CD4-positive, alpha-beta T cell treated with Interleukin-21 for 1 hour (primary cell): Measurements from ENCODE around the gene BARHL1.

Experiments used
- DNase-seq: peaks from one replicate; pipeline ENCODE4 v3.0.0-alpha.2; 2020

The BARHL1 gene

DNA sequence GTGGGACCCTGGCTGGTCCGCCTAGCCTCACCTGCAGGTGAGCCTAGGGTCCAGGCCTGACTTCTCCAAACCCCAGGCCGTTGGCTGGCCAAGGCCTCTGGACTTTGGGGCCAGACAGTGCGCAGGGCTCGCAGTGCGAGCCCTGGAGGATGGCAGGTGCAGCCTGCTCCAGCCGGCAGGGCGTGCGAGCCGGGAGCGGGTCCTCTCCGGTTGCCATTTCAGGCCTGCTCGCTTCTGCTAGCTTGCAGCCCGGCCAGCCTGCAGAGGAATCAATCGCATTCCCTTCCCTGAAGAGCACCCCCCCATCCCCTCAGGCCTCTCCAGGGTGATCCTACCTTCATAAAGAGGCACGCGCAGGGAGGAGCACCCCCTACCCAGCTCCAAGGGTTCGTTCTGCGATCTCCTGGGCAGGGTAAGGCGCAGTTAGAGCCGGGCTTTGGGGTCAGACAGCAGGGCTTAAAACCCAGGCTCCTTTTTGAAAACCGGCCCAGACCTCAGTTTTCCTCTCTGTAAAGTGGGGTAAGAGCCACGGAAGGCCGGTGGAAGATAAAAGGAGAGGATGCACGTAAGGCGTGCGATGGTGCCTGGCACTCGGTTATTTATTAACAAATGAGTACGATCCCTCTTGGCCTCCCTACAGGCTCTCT lies 6.2 kb downstream of the BARHL1 start:
- DNase-seq: no peak

DNA sequence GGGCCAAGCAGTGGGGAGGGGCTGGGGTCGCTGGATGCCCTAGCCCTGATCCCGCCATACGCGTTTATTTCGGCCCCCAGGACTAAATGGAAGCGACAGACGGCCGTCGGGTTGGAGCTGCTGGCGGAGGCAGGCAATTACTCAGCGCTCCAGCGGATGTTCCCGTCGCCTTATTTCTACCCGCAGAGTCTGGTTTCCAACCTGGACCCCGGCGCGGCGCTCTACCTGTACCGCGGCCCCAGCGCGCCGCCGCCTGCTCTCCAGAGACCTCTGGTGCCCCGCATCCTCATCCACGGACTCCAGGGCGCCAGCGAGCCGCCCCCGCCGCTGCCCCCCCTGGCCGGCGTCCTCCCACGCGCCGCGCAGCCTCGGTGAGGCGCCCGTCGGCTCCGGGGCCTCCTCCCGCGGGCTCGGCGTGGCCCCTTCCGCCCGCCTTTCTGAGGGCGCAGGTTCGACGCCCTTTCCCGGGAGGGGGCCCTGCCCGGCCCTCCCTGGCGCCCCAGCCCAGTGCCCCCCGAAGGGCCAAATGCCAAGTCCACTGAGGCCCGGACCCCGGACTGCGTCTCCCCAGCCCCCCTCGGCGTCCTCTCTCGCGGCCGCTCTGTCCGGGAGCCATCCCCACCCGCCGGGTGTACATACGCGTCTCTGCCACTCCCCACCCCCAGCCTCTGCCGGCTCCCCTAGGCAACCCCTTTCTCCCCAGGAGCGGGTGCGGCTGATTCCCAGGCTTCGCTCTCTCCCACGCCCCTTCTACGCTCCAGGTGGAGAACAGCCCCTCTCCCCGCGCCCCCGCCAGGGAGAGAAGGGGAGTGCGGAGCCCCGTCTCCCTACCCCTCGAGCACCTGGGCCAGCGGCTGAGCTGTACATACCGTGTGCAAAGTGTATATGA lies 7.0 kb downstream of the BARHL1 start:
- DNase-seq: no peak

DNA sequence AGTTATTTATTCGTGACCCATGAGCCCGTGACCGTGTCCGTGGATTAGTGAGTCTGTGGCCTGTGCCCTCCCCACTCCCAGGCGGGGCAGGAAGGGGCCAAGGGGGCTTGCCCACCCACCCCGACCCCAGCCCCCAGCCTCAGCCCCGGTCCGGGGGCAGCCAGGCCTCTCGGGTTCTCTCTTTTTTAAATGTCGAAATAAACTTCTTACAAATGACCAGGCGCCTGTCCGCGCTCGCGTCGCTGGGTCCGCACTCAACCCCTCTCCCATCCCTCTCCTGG lies 7.6 kb downstream of the BARHL1 start:
- no peak for DNase-seq

DNA sequence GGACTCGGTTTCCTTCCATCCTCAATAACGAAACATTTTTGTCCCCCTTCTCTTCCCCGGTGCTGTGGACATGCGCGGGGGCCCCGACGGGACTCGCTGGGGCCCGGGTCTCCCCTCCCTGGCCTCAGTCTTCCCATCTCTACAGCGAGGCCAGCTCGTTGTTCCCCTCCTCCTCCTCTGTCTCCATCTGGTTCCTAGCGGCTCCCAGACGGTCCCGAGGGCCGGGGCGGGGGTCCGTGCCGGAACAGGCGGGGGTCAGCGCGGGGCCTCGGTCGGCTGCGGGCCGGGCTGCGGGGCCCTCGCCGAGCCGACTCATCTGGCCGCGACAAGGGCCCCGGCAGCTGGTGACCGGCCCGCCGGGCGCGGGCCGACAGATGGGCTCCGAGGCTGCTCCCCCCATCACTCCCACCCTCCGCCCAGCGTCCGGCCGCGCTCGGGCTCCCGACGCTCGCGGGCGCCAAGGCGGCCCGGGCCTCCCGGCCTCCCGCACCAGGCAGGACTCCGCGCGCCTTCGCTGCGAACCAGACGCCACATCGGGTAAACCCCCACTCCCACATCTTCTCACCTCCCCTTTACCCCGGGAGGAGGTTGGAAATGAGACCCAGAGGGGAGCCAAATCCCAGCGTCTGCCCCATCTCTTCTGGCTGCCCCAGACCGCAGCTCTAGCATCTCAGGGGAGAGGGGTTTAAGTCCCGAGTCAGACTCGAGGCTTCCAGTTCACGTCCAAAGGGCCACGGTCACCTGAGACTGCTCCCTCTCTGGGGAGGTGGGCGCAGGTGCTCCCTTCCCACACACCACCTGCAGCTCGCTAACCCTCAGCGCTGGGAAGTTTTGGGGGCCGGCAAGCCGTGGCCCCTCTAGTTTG lies 8.1 kb downstream of the BARHL1 start:
- DNase-seq: no peak

DNA sequence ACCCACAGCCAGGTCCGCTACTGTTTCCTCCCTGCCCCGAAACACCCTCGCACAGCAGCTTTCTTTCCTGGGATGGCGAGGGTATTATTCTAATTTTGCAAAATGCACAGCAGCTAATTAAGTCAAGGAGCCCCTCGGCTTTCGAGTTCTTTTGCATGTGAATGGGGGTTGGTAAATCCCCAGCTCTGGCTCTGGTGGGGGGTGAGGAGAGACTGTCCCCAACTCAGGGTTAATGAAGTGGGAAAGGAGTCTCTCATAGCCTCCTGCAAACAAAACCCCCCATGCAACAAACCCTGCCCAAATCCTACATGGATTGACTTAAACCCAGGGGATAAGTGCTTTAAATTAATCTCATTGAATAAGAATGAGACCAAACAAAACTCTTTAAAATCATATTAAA lies 8.8 kb downstream of the BARHL1 start:
- no peak for DNase-seq

DNA sequence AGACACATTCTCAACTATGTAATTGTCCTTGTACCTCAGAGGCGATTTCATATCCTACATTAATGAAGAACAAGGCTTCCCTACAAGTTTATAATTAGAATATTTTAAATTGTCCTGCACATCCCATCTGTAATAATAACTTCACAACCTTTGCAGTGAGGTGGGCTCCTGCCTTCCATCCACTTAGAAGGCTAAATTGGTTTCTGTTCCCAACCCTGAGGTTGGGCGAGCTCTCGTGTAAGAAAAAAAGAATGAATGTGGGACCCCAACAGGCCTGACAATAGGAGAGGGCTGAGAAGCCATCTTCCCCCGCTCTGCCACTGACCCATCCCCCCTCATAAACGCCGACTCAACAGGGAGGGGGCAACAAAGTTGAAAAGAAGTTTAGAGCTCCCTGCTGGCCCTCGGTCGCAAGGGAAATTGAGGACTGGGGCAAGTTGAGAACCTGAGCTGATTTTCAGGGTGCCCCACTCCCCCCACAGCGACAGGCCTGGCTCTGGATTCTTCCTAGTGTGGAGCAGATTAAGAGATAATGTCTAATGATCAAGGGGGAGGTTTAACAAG lies 9.4 kb downstream of the BARHL1 start:
- no peak for DNase-seq

DNA sequence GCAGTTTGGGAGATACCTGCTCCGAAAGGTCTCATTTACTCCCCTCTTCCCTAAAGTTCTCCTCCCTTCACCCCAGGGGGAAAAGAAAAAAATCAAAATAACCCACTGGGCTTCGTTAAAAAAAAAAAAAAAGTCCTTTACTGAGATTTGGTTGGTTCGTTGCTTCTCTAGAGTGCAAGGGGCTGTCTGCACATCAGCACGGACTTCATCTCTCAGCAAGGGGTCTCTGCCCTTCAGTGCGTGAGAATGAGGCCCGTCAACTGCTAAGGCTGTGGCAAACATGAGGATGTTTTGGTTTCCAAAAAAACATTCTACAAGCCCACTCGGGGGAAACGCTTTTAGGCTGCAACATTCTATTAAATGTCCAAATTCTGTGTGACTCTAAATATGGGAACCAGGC lies 10.0 kb downstream of the BARHL1 start:
- no peak for DNase-seq

DNA sequence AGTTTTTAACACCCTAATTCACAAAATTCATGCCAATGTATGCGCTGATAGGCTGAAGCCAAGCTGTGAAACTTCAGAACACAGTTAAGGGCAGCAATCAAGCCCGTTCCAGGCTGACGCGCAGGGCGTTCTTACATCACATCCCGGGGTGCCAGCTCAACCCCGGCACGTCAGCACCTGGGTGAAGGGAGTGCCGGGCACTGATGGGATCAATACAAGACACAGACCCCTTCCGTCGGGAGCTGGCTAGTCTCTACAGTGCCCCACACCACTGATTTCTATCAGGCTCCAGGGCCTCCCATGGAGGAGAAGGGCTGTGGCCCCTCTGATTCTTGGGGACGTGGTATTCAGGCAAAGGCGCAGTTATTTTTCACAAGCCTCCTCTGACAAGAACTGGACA lies 12.0 kb downstream of the BARHL1 start:
- DNase-seq: no peak

DNA sequence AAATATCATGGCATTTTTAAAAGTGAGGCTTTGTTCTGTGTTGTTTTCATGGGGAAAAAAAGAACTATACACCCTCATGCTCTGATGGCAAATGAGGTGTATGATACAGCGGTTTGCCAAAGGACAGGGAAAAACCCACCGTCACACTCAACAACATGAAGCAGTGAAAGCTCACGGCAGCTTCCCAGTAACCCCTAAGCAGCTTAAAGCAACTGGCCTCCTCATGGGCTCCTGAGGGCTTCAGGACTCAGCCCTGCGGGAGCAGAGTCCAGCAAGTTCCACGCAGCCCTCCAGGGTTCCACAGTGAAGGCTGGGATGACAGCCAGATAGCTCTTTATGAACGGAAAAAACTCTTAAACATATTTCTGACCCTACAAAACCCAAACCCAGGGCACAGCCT lies 12.9 kb downstream of the BARHL1 start:
- DNase-seq: no peak

DNA sequence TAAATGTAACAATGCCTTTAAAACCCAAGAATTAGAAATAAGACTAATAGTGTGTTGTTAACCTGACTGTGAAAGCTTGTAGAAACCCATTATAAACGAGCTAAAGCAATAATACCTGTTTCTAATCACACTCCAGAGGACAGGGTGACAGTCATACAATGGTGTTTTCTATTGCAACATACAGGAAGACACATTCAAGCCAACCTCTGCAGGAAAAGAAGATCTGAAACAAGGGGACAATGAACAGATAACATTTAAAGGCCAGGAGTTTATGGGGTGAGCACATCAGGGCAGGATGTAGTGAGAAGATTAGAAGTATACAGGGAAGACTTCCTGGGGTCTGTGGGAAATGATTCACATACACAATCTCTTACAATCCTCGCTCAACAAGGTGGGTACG lies 13.8 kb downstream of the BARHL1 start:
- no peak for DNase-seq

DNA sequence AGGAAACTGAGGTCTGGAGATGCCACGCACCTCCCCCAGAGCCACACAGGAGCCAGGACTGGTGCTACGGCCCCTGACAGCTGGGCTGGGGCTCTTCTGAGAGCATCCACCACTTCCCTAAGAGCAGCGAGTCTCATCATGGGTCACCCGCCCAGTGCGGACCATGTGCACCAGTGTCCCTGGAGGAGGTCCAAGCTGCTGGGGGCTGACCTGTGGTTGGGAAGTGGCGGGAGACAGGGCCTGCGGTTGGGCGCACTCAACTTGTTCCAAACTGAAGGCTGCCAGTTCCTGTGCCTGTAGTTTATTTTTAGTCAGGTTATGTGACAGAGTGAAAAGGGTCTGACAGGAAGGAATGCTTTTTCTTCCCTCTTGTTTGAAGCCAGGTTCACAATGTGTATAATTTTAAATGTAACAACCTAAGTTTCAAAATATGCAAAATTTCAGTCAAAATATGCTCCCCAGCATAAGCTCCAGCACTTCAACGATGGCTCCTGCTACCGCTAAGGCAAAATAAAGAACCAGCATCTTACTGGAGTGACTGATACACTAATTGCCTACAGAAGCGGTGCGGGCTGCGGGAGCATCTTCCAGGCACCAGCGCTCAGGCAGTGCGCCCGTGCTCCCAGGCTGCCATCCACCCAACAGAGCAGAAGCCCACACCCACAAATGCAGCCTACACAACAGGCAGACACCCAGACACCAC lies 14.8 kb downstream of the BARHL1 start:
- no peak for DNase-seq

DNA sequence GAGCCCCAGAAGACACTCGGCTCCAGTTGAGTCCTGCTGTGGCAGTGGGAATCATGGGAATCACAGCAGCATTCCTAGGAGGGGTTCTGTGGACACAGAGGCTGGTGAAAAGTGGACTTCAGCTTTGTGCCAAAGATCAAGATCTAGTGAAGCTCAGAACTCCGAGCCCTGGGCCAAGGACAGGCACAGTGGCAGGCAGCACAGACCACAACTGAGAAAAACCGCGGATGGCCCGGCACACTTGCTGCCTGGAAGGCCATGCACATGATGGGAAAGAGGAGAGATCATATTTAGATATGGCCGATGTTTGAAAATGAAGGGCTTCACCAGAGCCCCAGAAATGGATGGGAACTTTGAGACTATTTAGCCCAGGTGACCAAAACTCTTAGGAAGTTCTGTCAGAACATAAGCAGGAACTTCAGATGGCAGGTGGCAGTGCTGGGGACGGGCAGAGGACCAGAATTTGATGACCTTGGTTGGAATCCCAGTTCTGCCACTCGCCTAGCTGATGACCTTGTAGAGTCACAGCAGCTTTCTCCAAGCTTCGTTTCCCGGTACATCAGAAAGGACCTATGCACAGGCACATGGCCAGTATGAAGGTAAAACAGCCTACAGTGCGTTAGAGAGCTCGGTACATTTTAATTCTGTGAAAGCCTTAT lies 18.0 kb downstream of the BARHL1 start:
- DNase-seq: no peak

DNA sequence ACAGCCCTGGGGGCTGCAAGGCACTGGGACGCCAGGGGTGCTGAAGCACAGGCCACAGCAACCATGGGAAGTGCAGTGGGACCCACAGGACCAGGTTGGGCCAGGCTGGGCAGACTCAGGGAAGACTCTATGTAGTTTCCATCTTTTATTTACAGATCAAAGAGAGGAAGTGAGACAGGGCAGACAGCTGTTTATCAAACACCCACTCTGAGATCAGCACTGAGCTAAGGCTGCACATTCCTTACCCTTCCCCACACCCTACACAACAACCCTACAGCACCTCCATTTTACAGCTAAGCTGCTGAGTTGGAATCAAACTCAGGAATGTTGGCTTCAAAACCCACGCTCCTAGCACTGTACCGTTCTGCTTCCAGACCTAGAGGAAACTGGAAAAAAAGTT lies 19.8 kb downstream of the BARHL1 start:
- DNase-seq: no peak

DNA sequence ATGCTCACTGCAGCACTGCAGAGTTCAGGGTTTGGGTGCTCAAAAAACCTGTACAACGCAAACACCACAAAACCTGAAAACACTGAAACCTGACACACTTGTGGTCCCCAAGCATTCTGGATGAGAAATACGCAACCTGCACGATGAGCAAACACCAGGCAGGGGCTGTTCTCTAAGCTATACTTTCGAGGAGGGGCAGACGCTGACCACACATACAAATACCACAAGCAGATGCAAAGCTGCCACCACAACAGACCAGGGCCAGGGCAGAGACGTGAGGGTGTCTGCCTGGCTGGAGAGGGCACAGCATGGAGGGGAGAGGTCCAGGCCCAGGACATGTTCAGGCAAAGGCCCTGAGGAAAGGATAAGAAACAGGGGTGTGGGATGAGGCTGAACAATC lies 23.0 kb downstream of the BARHL1 start:
- DNase-seq: no peak

DNA sequence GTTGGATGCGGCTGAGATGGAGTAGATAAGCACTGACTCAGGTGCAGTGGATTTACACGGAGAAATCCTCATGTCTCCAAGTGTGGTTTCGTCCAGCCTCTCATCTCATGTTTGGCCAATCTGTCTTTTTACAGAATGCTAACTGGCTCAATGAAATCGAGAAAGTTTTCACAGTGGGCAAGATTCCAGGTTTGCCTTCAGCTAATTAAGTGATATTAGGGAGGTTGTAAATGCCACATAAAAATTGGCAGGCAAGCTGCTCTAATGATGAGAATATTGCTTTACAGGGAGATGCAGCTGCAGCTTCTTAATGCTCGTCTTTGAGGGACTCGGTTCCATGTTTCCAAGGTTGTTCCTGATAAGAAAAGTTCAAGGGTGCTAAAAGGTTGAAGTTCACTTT lies 23.7 kb downstream of the BARHL1 start:
- DNase-seq: no peak

DNA sequence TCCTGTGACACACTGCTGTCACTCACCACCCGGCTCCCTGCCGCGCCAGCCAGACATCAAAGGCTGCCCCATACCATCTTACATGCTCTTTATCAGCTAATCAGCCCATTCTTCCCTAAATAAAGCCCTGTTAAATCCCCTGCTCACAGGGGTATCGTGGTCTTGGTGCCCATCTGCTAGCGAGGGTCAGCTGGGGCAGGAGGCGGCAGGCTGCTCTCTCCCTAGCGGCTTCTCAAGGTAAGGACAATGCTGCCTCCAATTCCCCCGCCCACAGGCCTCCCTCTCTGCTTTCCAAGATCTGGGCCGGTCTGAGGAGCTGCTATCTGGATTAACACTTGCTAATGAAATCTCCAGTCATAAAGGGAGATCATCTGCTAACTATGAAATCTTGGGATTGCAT lies 26.8 kb downstream of the BARHL1 start:
- DNase-seq: no peak

DNA sequence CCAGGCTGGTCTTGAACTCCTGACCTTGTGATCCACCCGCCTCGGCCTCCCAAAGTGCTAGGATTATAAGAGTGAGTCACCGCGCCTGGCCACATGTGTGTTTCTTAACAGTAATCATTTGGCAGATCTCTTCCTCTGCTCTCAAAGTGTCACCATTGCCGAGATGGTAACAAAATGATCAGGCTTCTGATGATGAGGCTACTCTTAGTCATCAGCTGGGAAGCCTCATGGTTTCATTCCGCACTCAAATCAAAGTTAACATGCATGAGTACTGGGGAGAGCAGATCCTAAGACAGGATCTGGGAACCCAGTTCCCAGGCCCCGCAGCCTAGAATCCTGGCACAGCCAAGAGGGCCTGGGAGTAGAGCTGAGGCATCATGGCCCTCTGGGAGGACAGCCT lies 27.4 kb downstream of the BARHL1 start:
- no peak for DNase-seq

DNA sequence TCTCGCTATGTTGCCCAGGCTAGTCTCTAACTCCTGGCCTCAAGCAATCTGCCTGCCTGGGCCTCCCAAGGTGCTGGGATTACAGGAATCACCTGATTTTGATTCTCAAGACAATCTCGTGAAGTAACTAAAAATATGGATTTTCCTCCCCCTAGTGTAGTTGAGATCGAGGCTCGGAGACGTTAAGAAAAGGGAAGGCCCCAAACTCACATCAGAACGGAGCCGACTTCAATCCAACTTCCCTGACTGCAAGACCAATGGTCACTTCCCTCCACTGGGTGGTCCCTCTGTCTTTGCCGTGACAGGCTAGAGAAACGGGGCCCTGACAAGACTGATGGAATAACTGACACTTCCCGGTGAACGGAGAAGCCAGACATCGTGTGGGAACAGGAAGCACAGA lies 28.3 kb downstream of the BARHL1 start:
- no peak for DNase-seq

DNA sequence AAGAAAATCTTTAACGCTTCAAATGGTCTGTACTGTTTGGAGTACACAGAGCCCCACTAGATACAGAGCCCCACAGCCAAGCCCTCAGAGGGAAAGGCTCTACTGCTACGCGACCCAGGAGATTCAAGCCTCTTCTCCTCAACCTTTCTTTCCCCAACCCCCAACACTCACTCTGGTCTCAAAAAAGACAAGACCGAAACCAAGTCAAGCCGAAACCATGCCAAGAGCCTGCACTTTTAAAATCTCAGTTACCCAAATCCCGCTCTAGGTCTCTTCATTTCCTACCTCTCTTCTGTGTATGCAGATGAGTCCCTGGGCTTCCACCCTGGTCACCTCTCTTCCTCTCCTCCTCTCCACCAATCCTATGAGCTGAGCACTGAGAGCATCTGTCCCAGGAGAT lies 31.9 kb downstream of the BARHL1 start:
- DNase-seq: no peak

DNA sequence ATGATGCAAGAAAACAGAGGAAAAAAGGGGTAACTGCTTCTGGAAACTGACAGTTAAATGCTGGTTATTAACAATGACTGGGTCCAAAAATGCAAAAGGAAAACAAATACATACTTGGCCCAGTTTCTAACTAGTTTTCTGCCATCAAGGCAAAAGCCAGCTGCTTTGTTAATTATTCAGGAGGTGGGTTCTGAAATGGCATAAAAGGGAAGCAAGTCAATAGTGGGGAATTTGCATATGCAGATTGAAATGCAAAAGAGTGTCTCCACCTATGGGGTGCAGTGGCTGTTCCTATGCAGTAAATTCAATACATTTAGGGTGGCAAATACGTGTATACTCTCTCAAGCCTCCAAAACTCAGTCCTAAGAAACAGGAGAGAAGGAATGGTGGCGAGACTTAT lies 33.4 kb downstream of the BARHL1 start:
- DNase-seq: no peak

DNA sequence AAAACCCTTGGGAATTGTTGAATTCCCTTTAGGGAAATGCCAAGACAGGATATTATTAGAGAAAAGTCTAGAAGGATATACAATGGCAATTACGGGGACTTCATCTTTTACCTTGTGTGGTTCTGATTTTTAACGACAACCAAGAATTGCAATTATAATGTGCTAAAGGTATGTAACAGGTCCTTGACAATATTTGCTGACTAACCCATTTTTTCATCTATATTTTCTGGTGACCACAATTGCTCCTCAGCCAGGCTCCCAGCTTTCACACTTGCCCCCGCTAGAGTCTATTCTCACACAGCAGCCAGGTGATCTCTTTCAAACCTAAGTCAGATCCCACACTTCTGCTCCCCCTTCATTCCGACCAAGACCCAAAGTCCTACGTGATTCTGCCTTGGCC lies 34.3 kb downstream of the BARHL1 start:
- DNase-seq: no peak

DNA sequence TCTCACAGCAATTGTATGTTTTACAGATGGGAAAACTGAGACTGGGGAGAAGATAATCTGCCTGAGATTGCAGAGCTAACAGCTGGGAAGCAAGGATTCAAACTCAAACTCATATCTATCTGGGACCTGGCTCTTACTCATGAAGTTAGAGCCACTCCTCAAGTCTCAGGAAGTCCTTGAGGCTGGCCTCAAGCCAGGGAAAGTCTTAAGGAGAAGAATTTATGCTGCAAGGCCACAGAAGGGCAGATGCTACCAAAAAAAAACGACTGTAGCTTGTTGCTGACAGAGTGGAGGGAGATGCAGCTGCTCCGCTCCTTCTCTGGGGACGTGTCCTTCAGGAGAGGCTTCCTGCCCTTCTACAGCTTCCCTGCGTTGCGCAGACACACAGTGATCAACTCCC lies 39.8 kb downstream of the BARHL1 start:
- no peak for DNase-seq
